ENCODE results near the gene NPC1.
A peak's percentile ranks its signal among the peaks of the same experiment; 100 is the strongest.
"Not testable (repeated sequence)": the region's sequence is repeated elsewhere in the genome, so short reads cannot be mapped to it uniquely, and the experiment has no call there.

NPC1 gene

DNA sequence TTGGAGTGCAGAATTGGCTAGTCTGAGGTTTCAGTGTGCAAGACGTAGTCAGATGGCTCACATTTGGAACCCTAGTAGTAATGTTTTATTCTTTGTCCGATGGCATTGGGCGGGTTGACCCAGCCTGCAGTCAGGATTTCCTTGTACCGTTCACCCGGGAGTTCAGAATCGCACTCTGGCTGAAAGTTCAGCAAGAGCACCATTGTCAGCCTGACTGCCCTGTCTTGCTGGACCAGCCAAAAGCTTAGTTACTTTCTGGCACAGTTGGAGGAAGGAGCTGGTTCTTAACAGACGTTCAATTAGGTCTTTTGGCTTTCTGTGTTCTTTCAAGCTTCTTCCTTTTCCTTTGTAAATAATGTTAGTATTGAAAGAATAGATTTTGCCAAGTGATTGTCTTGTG is 64.4 kb downstream of the NPC1 start:
- DNase-seq (ENCODE audit: low spot score) = no peak

DNA sequence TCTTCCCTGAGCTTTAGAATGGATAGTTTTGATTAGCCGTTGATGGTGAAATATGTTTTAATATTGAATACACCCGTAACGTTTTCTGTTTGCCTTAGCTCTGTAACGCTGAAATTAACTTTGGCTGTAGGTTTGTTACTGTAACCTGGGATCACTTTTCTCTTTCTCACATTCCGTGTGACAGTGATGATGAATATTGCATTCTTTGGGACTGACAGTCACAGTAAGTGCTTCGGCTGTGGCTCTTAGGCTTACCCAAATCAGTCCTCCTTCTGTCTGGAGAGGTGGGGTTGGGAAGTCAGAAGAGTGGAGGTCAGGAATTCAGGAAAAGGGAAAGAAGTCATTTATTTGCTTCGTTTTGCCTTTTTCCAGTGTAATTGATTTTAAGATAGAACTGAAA is 65.0 kb downstream of the NPC1 start:
- DNase-seq (ENCODE audit: low spot score) = no peak

DNA sequence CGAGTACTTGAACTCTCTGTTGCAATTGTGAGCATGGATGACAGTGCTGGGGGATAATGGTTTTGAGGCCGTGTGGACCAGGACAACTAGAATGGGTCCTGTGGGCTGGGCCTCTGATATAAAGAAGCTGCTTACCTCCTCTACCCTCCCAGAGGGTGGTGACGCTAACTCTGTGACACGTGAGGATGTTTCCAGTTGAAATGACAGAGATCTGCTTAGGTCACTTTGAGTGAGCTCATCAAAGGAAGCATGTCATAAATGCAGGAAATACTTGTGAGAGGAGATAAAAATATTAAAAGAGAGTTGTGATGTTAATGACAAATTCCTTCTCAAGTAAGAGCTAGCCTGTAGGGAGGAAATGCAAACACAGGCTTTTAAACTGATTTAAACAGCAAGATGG is 66.6 kb downstream of the NPC1 start:
- DNase-seq (ENCODE audit: low spot score) = no peak

DNA sequence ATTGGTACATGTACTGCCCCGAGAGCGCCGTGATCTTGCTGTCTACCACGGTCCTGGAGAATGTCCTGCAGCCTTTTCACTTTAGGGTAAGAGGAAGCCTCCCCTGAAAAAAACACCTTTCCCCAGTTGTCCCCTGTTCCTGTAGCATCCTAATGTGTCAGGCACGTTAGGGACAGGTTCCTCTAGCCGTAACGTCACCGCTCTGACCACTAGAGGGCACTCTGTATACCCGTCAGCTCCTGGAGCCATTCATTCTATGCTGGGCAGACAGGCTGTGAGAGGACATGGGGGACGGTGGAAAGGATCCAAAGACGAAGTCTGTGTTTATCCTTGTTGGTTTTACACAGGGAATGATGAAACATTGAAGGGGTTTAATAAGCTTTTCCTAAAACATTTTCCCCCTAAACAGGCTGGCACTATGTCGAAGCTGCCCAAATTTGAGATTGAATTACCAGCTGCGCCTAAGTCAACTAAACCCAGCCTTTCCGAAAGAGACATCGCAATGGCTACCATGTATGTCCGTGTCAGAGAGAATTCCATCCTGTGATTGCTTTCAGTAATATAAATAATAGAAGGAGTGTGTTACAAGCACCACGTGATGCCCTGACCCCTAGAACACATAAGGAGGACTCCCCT is 70.3 kb downstream of the NPC1 start:
- DNase-seq (ENCODE audit: low spot score) = peak; percentile 83

DNA sequence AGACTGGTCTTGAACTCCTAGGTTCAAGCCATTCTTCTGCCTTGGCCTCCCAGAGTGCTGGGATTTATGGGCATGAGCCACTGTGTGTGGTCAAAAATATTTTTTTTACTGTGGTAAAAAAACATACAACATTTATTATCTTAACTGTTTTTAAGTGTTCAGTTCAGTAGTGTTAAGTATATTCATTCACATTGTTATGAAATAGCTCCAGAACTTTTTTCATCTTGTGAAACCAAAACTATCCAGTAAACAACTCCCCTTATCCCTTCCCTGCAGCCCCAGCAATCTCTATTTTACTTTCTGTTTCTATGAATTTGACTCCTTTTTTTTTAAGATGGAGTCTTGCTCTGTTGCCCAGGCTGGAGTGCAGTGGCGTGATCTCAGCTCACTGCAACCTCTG is 73.7 kb downstream of the NPC1 start:
- no peak for DNase-seq (ENCODE audit: low spot score)

DNA sequence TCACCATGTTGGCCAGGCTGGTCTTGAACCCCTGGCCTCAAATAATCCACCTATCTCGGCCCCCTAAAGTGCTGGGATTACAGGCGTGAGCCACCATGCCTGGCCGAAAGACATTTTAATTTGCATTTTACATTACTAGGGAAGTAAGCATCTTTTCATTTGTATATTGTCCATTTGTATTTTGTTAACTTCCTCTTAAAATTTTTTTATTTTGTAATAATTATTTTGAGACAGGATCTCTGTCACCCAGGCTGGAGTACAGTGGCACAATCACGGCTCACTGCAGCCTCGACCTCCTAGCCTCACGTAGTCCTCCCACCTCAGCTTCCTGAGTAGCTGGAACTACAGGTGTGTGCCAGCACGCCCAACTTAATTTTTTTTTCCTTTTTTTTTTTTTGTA is 74.1 kb downstream of the NPC1 start:
- DNase-seq (ENCODE audit: low spot score) = not testable (repeated sequence)

DNA sequence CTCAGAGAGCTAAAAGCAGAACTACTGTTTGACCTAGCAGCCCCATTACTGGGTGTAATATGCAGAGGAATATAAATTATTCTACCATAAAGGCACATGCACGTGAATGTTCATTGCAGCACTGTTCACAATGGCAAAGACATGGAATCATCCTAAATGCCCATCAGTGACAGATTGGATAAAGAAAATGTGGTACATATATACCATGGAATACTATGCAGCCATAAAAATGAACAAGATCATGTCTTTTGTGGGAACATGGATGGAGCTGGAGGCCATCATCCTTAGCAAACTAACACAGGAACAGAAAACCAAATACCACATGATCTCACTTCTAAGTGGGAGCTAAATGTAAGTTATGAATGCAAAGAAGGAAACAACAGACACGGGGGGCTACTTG is 75.4 kb downstream of the NPC1 start:
- not testable (repeated sequence) for DNase-seq (ENCODE audit: low spot score)

DNA sequence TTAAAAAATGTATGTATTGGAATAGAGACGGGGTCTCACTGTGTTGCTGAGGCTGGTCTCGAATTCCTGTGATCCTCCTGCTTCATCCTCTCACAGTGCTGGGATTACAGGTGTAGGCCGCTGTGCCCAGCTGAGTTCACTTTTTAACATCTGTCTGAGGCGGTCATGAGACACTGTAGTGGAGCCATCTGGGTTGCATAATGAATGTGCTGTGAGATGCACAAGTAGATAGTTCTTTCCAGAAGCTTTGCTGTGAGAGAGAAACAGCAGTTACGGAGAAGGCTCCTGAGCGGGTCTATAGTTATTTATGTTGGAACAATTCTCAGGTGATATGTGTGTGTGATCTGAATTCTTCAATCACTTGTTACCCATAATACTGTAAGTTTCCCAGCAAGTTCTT is 79.9 kb downstream of the NPC1 start:
- DNase-seq (ENCODE audit: low spot score) = no peak

DNA sequence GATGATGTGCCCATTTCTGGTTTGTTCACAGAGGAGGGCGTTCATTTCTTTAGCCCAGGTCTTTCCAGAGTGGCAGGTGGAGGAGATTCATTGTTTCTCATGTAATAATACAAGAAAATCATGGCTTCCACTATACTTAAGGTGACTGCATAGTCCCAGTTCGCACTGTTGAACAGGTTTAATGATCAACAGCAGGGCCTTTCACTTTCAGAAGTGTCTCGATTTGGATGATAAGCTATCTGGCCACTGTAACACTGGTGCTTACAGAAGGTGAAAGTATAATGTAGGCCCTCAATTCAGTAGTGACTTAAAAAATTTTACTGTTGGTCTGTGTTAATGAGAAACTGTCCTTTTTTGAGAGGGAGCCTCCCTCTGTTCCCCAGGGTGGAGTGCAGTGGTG is 81.6 kb downstream of the NPC1 start:
- DNase-seq (ENCODE audit: low spot score) = peak; percentile 55

DNA sequence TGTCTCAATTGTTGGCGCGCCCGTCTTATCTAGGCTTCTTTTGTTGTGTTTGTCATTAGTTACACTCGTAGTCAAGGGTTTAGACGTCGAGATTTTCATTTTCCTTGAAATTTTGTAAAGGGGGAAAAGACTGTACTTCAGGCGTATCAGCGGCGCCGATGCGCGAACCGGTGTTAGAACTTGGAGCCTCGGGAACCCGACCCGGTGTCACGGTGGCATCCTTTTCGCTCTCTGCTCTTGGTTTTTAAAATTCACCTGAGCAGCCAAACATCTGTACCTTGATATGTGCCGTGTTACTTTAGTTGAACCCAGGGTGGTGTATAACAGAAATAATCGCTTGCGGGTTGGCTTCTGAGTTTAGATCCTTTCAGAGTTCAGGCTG is 82.4 kb downstream of the NPC1 start:
- DNase-seq (ENCODE audit: low spot score) = no peak

DNA sequence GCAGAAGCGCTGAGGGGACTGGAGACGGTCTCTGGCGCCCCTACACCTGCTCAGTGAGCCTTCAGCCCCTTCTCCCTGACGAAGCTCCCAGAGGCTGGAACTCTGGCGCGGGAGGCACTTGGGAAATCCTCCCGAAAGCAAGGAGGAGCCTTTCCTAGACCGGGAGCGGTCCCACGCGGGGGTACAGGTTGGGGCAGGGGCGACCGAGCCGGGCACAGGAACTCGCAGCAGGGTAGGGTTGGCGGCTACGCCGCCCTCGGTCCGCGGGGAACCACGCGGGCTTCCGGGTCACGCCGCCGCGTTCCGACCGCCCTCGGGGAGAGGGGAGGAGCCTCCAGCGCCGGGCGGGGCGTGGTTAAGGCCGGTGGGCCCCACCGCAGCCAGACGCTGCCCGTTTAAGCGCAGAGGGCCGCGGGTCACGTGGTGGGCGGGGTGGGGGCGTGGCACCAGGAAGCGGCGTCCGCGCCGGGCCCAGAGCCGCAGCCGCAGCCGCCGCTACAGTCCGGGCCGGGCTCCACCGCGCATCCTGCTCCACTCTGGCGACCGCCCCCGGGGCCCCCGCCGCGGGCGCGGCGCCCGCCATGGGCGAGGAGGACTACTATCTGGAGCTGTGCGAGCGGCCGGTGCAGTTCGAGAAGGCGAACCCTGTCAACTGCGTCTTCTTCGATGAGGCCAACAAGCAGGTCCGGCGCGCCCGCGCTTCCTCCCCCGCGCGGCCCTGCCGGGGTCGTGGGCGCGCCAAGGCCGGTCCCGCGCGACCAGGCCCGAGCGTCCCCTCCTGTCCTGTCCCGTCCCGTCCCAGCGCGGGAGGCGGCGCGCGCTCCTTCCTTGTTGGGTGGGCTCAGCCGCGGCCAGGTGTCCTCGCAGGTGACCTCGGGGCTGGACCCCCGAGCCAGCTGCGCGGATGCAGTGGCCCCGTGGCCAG is 83.0 kb downstream of the NPC1 start, which contains the start of gene RMC1:
Gene RMC1, plus strand, starts transcription at position 474 of the 925 bp plus-strand sequence. Its CDS starts 108 bp downstream, at position 582.
- peak; percentile 97 for DNase-seq (ENCODE audit: low spot score)

DNA sequence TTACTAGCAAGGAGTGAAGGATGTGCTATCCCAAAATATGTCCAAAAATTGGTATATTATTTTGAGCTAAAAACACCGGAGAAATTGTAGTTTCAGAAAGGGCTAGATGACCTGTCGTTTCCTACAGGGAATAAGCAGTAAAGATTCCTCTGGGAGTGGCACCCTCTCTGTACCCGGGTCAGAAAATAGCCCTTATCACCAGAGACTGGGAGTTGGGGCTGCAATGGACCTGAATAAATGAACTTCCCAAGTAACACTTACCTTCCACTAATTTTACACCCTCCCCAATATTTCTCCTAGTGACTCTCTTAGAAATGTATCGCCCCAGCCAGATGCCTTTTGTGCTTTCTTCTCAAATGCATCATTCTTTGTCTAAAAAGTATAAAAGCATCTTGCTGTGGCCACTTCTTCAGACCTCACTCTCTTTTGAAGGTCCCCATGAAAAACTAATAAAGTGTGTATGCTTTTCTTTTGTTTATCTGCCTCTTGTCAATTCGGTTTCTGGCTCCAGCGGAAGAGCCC is 83.7 kb downstream of the NPC1 start:
- DNase-seq (ENCODE audit: low spot score) = no peak

DNA sequence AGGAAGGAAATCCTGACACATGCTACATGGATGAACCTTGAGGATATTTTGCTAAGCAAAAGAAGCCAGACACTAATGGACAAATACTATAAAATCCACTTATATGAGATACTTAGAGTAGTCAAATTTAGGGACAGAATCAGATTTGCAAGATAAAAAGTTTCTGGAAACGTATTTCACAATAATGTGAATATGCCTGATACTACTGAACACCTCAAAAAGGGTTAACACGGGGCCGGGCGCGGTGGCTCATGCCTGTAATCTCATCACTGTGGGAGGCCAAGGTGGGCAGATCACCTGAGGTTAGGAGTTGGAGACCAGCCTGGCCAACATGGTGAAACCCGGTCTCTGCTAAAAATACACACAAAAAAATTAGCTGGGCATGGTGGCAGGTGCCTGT is 84.7 kb downstream of the NPC1 start:
- DNase-seq (ENCODE audit: low spot score) = no peak

DNA sequence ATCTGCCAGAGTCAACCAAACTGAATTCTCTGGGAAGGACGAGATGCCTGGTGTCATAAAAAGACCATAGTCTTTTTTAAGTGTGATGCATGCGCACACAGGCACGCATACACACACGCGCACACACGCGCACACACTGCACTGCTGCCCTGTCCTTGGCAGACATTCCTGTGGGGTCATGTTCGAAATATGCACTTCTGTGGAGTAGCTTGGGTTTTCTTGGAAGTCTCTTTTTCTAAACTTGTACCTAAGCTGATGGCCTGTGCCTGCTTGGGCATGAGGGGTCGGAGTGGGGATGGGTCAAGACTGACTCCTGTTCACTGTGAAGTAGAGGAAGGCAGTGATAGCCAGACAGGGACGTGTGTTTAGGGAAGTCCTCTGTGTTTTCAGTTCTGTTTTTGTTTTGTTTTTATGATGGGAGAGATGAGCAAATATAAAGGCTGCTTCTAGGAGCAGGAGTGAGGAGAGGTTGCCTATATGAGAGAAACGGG is 87.0 kb downstream of the NPC1 start:
- no peak for DNase-seq (ENCODE audit: low spot score)

DNA sequence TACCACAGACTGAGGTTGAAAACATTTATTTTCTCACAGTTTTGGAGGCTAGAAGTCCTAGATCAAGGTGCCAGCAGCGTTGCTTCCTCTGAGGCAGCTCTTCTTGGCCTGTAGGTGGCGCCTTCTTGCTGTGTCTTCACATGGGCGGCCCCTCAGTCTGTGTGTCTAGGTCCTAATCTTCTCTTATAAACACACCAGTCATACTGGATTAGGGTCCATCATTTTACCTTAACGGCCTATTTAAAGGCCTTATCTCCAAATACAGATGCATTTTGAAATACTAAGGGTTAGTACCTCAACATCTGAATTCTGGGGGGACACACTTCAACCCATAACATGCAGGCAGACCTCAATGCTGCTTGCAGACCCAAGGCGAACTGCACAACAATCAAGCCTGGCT is 87.4 kb downstream of the NPC1 start:
- peak; percentile 80 for DNase-seq (ENCODE audit: low spot score)

DNA sequence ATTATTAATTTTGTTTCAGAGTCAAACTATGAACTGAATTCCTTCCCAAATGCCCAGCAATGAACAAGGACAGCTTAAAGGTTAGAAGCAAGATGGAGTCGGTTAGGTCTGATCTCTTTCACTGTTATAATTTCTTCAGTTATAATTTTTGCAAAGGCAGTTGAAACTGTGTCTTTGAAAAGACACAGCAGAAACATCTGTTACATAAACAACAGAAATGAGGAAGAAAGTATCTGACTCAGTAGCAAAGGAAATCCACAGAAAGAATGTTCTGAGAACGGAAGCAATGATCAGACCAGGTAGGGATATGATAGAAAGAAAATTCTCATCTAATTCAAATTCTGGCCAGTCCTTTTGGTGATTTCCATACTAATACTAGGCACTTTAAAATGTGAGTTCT is 88.2 kb downstream of the NPC1 start:
- DNase-seq (ENCODE audit: low spot score) = no peak

DNA sequence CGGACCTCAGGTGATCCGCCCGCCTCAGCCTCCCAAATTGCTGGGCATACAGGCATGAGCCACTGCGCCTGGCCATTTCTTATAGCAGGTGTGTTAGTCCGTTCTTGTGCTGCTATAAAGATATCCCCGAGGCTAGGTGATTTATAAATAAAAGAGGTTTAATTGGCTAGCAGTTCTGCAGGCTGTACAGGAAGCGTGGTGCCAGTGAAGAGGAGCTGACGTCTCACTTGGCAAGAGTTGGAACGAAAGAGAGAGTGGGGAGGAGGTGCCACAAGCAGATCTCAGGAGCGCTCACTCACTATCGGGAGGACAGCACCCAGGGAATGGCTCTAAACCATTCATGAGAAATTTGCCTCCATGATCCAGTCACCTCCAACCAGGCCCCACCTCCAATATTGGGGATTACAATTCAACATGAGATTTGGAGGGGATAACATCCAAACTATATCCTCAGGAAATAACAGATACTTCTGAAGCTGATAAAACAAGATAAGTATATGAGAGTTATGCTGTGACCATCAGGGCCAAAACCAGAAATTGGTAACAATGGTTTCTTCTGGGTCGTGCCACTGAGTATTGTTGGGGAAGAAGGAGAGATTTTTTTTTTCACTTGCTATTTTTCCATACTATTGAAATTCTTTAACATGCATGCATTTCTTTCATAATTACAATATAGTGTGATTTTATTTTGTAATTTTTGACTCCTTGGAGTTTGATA is 90.4 kb downstream of the NPC1 start:
- no peak for DNase-seq (ENCODE audit: low spot score)

DNA sequence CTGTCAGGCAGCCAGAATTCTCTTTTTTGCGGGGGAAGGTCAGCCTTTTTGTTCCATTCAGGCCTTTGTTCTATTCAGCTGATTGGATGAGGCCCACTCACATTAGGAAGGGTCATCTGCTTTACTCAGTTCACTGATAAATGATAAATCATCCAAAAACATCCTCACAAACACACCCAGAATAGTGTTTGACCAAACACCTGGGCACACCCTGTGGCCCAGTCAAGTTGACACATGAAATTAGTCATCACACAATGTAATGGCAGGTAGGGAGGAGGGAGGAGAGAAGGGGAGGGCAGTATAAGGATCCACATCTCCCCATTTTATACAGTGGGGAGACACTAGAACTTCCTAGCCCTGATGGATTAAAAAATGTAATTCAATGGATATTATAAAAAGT is 91.3 kb downstream of the NPC1 start:
- no peak for DNase-seq (ENCODE audit: low spot score)

DNA sequence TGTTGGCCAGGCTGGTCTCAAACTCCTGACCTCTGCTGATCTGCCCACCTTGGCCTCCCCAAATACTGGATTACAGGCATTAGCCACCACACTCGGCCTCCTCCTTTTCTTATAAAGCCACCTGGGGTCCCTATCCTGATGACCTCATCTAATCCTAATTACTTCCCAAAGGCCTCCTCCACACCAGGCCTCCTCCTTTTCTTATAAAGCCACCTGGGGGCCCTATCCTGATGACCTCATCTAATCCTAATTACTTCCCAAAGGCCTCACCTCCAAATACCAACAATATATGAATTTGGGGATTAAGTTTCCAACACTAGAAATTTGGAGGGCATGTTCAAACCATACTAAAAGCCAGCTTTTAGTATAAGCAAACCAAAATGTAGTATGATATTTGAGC is 92.7 kb downstream of the NPC1 start:
- no peak for DNase-seq (ENCODE audit: low spot score)

DNA sequence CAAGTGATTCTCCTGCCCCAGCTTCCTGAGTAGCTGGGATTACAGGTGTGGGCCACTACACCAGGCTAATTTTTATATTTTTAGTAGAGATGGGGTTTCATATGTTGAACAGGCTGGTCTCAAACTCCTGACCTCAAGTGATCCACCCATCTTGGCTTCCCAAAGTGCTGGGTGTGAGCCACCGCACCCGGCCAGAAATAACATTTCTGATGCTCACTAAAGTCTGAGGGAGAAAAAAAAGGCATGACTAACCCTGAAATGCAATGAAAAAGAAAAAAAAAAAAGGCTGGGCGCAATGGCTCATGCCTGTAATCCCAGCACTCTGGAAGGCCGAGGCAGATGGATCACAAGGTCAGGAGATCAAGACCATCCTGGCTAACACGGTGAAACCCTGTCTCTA is 96.7 kb downstream of the NPC1 start:
- not testable (repeated sequence) for DNase-seq (ENCODE audit: low spot score)

DNA sequence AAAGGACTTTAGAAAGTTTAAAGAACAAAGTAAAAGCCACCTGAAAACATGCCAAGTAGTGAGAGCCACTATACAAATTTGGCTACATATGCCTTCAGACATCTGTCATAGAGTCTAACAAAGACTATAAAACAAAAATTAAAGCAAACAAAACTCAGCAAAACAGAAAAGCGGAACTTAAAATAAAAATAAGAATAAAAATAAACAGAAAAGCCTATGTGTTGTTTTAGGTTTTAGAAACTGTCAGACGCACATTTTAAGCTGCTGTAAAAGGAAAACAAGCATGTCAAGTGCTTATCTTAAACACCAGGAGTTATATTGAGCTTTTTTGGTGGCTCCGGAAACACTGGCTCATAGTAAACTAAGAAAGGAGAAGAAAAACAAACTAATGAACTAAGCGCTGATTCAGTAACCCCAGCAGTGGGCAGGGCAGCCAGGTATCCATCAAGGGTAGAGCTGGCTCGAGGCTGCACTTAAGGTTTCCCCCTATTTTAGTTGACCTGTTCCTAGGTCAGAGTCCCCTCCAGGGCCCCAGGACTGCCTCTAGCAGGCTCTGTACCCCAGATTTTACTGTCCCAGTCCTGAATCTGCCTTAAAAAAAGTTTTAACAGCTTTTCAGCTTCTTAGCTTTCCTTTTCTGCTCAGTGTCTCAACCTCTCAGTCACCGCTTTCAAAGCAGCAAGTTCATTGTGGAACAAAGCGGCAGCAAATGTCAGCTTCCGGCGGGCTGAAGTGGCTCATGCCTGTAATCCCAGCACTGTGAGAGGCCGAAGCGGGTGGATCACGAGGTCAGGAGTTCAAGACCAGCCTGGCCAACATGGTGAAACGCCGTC is 98.4 kb downstream of the NPC1 start:
- peak; percentile 26 for DNase-seq (ENCODE audit: low spot score)

DNA sequence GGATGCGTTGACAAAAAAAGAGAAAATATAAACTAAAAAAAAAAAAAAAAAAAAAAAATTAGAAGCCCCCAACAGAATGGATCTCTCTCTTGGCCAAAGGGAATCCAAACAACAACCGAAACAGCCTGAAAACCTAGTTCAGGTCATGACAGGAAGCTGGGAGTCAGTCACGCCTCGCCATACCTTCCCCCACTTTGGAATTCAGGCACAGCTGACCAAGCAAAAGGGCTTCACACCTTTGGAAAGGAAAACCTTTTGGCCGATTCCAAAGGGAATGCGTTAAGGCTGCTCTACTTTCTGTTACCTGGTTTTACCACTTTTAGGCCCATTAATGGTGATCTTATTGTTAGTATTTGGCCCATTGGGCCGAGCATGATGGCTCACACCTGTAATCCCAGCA is 100.9 kb downstream of the NPC1 start:
- DNase-seq (ENCODE audit: low spot score) = no peak

Data from activated CD4-positive, alpha-beta T cell treated with anti-CD3 and anti-CD28 coated beads, Interleukin-2, Interleukin-4, amounts not matched to agents 100 ng/mL and 50 ng/mL, durations not matched to agents 16 hours and 8 hours (primary cell).